ENCODE results near the gene MCF2L.
"Not testable (repeated sequence)": the region's sequence is repeated elsewhere in the genome, so short reads cannot be mapped to it uniquely, and the experiment has no call there.

The MCF2L gene

GRCh38 chr13:113029487-113030258 lies 60.7 kb downstream of the MCF2L start:
- peak; percentile 7 to 13 for DNase-seq (ENCODE audit: extremely low read depth in 1 of 2, low read depth in 1 of 2)

DNA sequence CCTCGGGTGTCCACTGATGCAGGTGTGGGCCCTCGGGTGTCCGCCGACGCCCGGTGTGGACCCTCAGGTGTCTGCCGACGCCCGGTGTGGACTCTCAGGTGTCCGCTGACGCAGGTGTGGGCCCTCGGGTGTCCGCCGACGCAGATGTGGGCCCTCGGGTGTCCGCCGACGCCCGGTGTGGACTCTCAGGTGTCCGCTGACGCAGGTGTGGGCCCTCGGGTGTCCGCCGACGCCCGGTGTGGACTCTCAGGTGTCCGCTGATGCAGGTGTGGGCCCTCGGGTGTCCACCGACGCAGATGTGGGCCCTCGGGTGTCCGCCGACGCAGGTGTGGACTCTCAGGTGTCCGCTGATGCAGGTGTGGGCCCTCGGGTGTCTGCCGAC lies 61.2 kb downstream of the MCF2L start:
- DNase-seq (ENCODE audit: extremely low read depth in 1 of 2, low read depth in 1 of 2), result not testable (repeated sequence)

- DNase-seq (ENCODE audit: extremely low read depth in 1 of 2, low read depth in 1 of 2), result no peak
Measured at GRCh38 chr13:113031465-113031864, 62.5 kb downstream of the MCF2L start.

GRCh38 chr13:113032291-113032690 lies 63.3 kb downstream of the MCF2L start:
- no peak for DNase-seq (ENCODE audit: extremely low read depth in 1 of 2, low read depth in 1 of 2)

DNA sequence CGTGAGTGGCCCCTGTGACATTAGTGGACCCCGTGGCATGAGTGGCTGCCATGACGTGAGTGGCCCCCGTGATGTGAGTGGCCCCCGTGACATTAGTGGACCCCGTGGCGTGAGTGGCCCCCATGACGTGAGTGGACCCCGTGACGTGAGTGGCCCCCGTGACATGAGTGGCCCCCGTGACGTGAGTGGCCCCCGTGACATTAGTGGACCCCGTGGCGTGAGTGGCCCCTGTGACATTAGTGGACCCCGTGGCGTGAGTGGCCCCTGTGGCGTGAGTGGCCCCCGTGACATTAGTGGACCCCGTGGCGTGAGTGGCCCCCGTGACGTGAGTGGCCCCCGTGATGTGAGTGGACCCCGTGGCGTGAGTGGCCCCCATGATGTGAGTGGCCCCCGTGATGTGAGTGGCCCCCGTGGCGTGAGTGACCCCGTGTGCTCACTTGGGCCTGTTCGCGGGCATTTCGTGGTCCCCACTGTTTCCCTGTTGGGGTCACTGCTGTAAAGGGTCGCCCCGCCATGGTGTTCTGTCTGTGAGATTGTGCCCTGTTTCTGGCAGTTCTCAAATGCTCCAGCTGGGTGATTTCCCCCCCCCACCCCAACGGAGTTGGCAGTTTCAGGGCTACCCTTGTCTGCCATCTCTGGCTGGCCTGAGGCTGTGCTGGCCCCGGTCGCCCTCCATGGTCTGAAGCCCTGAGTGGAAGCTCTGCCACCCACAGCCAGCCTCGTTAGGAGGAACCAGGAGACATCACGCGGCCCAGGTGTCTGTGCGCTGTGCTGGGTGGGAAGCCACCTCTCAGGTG lies 64.2 kb downstream of the MCF2L start:
- no peak for DNase-seq (ENCODE audit: extremely low read depth in 1 of 2, low read depth in 1 of 2)

DNA sequence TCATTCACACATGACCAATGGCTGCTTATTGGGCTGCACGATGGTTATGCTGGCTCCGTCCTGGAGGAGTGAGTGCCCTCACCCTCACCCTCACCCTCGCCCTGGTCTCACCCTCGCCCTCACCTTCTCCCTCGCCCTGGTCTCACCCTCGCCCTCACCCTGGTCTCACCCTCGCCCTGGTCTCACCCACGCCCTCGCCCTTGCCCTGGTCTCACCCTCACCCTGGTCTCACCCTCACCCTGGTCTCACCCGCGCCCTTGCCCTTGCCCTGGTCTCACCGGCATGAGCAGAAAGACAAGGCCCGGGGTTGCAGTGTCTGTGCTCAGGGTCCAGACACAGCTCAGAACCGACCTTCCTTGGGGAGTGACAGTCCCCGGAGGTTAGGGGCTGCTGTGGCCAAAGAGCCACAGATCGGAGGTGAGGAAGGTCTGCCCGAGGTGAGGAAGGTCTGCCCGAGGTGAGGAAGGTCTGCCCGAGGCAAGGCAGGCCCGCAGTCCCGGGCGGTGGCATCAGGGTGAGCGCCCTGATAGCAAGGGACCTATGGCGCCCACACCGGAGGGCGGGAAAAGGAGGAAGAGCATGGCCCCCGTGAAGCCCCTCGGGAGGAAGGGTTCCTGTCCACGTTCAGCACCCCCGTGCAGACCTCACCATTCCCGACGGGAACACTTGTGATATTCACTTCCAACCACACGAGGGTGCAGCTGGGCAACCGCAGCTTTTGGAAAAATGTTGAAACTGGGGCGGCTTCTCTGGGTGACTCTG lies 65.6 kb downstream of the MCF2L start:
- DNase-seq (ENCODE audit: extremely low read depth in 1 of 2, low read depth in 1 of 2), result no peak

DNA sequence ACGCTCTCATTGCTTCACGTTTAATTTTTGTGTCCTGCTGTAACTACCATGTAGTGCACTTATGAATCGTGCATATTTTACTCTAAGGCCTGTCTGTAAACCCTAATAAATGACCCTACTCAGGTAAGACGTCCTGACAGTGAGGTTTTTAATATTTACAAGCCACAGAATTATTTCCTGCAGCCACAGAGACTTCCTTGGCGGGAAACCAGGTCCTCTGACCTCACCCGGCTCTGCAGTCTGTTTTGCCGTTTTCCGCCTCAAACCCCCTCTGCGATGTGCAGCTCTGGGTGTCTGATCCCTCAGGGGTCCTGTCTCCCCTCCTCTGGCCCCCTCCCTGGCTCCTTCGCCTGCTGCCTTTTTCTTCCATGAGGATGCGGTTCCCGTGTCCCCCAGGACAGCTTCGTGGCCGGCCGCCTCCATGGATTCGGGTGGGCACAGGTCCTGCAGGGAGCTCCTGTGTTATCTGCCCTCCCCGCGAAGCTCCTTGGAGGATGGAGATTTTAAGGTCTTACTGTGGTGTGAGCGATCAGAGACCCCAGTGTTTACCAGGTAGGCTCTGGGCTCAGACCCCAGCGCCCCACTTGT lies 66.3 kb downstream of the MCF2L start:
- no peak for DNase-seq (ENCODE audit: extremely low read depth in 1 of 2, low read depth in 1 of 2)

- no peak for DNase-seq (ENCODE audit: extremely low read depth in 1 of 2, low read depth in 1 of 2)
Measured at GRCh38 chr13:113036401-113036800, 67.4 kb downstream of the MCF2L start.

DNA sequence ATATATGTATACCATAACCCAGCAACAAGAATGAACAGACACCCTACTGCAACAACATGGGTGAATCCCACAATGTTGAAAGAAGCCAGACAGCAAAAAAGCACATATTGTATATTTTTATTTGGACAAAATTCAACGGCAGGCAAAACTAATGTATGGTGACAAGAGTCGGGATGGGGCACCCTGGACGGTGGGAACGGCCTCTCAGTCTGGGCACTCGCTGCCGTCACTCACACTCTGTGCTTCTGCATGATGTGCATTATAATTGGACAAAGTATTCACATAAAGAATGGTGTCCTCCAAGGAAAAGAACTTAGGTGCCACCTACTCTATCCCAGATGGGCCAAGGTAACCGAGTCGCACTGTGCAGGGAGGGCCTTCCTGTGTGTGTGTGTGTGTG lies 71.0 kb downstream of the MCF2L start:
- DNase-seq (ENCODE audit: extremely low read depth in 1 of 2, low read depth in 1 of 2), result no peak

DNA sequence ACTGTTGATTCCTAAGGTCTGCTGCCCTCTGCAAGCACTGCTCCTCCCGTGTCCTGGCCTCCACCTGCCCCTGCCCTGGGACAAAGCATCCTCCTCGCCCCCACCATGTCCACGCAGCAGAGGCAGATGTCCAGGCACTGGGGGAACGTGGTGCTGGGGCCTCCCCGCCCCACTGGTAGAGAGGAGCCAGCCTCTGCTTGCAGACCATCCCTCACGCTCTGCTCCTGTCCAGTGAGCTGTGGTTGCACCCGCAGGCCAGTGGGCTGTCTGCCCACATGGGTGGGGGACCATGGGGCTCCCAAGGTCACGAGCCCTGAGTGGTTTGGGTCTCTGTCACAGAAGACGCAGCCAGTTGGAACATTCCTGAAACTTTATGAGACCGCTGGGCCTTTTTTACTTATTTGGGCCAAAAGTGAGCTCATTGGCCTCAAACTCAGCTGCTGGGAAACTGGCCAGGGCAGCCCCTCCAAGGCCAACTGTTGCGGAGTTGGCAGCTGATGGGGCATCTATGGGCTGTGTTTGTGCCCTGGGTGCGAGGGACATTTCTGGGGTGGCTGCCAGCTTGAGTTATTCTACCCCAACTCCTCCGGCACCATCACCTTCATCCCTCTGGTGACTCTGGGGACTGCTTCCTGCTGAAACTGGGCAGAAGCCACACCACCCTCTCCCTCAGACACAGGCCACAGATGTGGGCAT lies 71.7 kb downstream of the MCF2L start:
- no peak for DNase-seq (ENCODE audit: extremely low read depth in 1 of 2, low read depth in 1 of 2)

DNA sequence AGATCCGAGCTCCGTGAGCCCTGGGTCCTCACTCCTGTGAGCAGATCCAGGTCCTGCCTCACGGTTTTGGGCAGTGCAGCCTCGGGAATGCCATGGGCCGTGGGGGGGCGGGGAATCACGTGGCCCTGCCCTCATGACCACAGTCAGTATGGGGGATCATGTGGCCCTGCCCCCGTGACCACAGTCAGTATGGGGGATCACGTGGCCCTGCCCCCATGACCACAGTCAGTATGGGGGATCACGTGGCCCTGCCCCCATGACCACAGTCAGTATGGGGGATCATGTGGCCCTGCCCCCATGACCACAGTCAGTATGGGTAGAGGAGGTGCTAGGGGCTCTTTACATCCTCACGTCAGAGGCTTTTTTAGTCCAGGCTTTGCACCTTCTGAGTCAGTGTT lies 72.3 kb downstream of the MCF2L start:
- no peak for DNase-seq (ENCODE audit: extremely low read depth in 1 of 2, low read depth in 1 of 2)

- DNase-seq (ENCODE audit: extremely low read depth in 1 of 2, low read depth in 1 of 2), result no peak
Measured at GRCh38 chr13:113041896-113042295, 72.9 kb downstream of the MCF2L start.

DNA sequence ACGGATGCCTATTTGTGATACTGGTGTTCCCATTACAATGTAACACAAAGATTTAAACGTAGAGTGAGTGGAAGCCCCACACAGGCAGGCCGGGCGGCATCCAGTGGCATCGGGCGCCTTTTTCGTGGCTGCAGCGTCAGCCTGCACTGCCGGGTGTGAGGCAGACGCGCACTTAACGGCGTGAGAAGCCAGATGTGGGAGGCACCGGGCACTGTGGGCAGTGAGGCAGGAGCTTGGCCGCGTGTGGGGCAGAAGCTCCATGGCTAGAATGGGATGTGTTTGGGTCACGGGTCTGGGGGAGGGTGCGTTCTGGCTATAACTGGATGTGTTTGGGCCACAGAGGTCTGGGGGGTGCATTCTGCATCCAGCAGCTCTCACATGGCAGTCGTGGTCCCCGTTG lies 73.4 kb downstream of the MCF2L start:
- DNase-seq (ENCODE audit: extremely low read depth in 1 of 2, low read depth in 1 of 2), result no peak

- DNase-seq (ENCODE audit: extremely low read depth in 1 of 2, low read depth in 1 of 2), result no peak
Measured at GRCh38 chr13:113043001-113043630, 74.1 kb downstream of the MCF2L start.

DNA sequence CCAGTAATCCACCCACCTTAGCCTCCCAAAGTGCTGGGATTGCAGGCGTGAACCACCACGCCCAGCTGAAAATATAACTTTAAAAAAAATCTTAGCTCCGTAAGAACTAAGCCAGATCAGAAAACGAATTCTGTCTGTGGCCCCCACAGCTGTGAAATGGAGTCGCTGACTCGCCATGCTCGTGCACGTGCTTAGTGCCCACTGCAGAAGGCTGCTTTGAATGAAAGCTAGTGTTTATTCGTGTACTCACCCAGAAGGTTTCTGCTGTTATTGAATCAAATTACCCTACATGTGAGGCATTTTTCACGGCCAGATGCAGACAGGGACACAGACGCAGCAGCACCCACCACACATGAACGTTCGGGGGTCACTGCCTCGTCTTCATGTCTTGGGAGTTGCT lies 74.9 kb downstream of the MCF2L start:
- DNase-seq (ENCODE audit: extremely low read depth in 1 of 2, low read depth in 1 of 2), result no peak

GRCh38 chr13:113044391-113045114 lies 75.5 kb downstream of the MCF2L start:
- no peak for DNase-seq (ENCODE audit: extremely low read depth in 1 of 2, low read depth in 1 of 2)

- DNase-seq (ENCODE audit: extremely low read depth in 1 of 2, low read depth in 1 of 2), result no peak
Measured at GRCh38 chr13:113045251-113046127, 76.5 kb downstream of the MCF2L start.

DNA sequence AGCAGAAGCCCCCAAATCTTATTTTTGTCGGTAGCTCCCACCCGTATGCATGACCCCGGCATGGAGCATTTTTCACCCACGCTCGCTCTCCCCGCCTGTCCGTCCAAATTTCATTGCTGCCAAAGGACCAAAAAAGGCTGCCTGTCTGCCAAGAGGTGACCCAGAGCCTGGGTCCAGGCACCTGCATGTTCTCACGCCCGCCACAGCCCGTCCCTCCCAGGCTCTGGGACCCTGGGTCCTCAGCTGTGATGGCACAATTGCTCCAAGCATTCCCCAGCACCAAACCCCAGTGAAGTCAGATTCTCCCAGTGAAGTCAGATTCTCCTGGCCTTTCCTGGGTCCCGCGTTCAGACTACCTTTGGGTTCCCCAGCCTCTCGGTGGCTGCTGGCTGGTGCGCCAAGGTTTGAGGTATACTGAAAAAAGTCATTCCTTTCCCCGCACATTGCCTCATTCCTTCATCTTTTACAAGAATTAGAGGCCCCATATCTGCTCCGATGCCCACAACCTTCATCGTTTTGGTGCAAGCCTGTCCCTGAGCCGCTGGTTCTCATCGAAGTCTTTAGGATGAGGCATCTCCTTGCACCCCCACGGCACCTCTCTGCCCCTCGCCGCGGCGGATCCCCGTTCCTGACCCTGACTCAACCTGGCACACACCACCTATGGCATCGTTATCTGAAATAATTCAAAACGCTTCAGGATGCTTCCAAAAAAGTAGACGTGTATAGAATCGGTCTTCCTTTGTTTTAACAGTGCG lies 77.3 kb downstream of the MCF2L start:
- DNase-seq (ENCODE audit: extremely low read depth in 1 of 2, low read depth in 1 of 2), result no peak
